Cardiac muscle cell (in vitro differentiated cells and primary cell): Measurements from ENCODE around the gene MCL1. TPM values are rescaled to one million over a fixed set of nuclear protein-coding genes. Genes with fewer than 3 reads are reported as not detected.
A peak's percentile ranks its signal among the peaks of the same experiment; 100 is the strongest.
"Not testable (repeated sequence)": the region's sequence is repeated elsewhere in the genome, so short reads cannot be mapped to it uniquely, and the experiment has no call there.

Experiments
- DNase-seq, 2 donors: peaks; one replicate each; pipeline versions ENCODE4 v3.0.0 to v3.0.0-alpha.2; 2010 to 2017; ENCODE audit warnings: low read depth in 1 of 2, low spot score in 1 of 2
- H3K27ac ChIP-seq: fragments of 200-600 bp; sonication (generic); 2 replicates; pipeline ENCODE4 v1.5.1; 2016
- H3K27me3 ChIP-seq: fragments of 200-600 bp; sonication (generic); 2 replicates; pipeline ENCODE4 v1.6.0; 2016; ENCODE audit warnings: control low read depth
- H3K36me3 ChIP-seq: fragments of 200-600 bp; sonication (generic); 2 replicates; pipeline ENCODE4 v1.5.1; 2016; ENCODE audit warnings: control low read depth
- H3K4me1 ChIP-seq: fragments of 200-600 bp; sonication (generic); 2 replicates; pipeline ENCODE4 v1.8.1; 2017; ENCODE audit warnings: low read depth, mild to moderate bottlenecking, mixed run types
- H3K4me3 ChIP-seq: fragments of 200-600 bp; sonication (generic); 2 replicates; pipeline ENCODE4 v1.5.1; 2016; ENCODE audit warnings: mild to moderate bottlenecking
- H3K9me3 ChIP-seq: fragments of 200-600 bp; sonication (generic); 2 replicates; pipeline ENCODE4 v1.5.1; 2017; ENCODE audit warnings: low read depth, mild to moderate bottlenecking, control low read depth
- CTCF ChIP-seq: IDR thresholded peaks from 2 replicates; pipeline ENCODE4 v1.5.1; 2012; ENCODE audit warnings: low read depth, mild to moderate bottlenecking, low read length
- polyA plus RNA-seq: library from polyadenylated mRNA; unstranded; fragments of >200 nt; fragmentation: Nextera tagmentation; extraction: Ambion mirVana; gene quantifications from 2 replicates; pipeline ENCODE4 v1.2.1, GENCODE V29; 2016
- total RNA-seq: library from RNA; depleted of rRNA; stranded (reverse); fragments of >200 nt; gene quantifications from 2 replicates; pipeline ENCODE4 v1.2.3, GENCODE V29; 2016

MCL1 gene
- 96.5 and 101 TPM in 2 replicates for total RNA-seq
- 61.2 and 65.2 TPM in 2 replicates for polyA plus RNA-seq

- H3K9me3 ChIP-seq = no peaks in the 10 kb centered on the region
These were observed at the start of gene MCL1 for GRCh38 chr1:150579110-150579944. Gene MCL1, minus strand, starts transcription at chr1:150579610. Its CDS starts 80 bp downstream, at chr1:150579530.

GRCh38 chr1:150628766-150629114 is 49.3 kb upstream of the MCL1 start:
- no peak for DNase-seq
- Histone ChIP-seq H3K27me3 (no peaks in the 10 kb centered on the region), H3K36me3 (peaks cover 32% of the 10 kb centered on the region), H3K4me3 (peak overlapping the region; percentile 57), H3K4me1 (peaks cover 6% of the 10 kb centered on the region), H3K27ac (peak overlapping the region; percentile 97), H3K9me3 (no peaks in the 10 kb centered on the region)
- TF ChIP-seq CTCF = no peak

More at GRCh38 chr1:150579110-150579944, at the start of gene MCL1:
- H3K4me3 ChIP-seq = peak within 1 kb of the TSS; percentile 76
- peaks cover 29% of the 10 kb centered on the region for H3K36me3 ChIP-seq
- peak within 1 kb of the TSS; percentile 99 for H3K27ac ChIP-seq
- no peak for TF ChIP-seq CTCF
- peaks cover 30% of the 10 kb centered on the region for H3K4me1 ChIP-seq
- H3K27me3 ChIP-seq = no peaks in the 10 kb centered on the region
- peak; percentile 97 for DNase-seq

- no peak for DNase-seq
- peaks cover 6% of the 10 kb centered on the region for H3K4me1 ChIP-seq
- no peak overlapping the region for H3K27ac ChIP-seq
- no peaks in the 10 kb centered on the region for H3K9me3 ChIP-seq
- H3K27me3 ChIP-seq = no peaks in the 10 kb centered on the region
- peak overlapping the region; percentile 57 for H3K4me3 ChIP-seq
- peaks cover 36% of the 10 kb centered on the region for H3K36me3 ChIP-seq
- no peak for TF ChIP-seq CTCF
These were observed 48.5 kb upstream of the MCL1 start for GRCh38 chr1:150627826-150628410.

- Histone ChIP-seq H3K4me1 (peaks cover 6% of the 10 kb centered on the region), H3K27ac (no peak overlapping the region), H3K4me3 (no peak overlapping the region), H3K27me3 (no peaks in the 10 kb centered on the region), H3K9me3 (no peaks in the 10 kb centered on the region), H3K36me3 (peaks cover 43% of the 10 kb centered on the region)
- DNase-seq = no peak
- no peak for TF ChIP-seq CTCF
These were observed 46.7 kb upstream of the MCL1 start for GRCh38 chr1:150626150-150626549.

- DNase-seq, H3K27ac ChIP-seq, H3K27me3 ChIP-seq, H3K9me3 ChIP-seq, H3K4me1 ChIP-seq, H3K4me3 ChIP-seq: not testable (repeated sequence)
- peaks cover 53% of the 10 kb centered on the region for H3K36me3 ChIP-seq
These were observed 45.1 kb upstream of the MCL1 start for GRCh38 chr1:150624546-150624945.

- not testable (repeated sequence) for H3K9me3 ChIP-seq, H3K27ac ChIP-seq
These were observed 44.7 kb upstream of the MCL1 start for GRCh38 chr1:150624134-150624533.

More at GRCh38 chr1:150624134-150624533, 44.7 kb upstream of the MCL1 start:
- not testable (repeated sequence) for H3K4me1 ChIP-seq, H3K4me3 ChIP-seq, DNase-seq, H3K27me3 ChIP-seq
- peaks cover 57% of the 10 kb centered on the region for H3K36me3 ChIP-seq
